Measurements from ENCODE around the gene SUPT3H. TPM values are rescaled to one million over a fixed set of nuclear protein-coding genes. Genes with fewer than 3 reads are reported as not detected.

SUPT3H gene
- polyA plus RNA-seq, 4 donors: 19.3 to 24.0 (median 23.2) TPM

- DNase-seq (ENCODE audit: low read depth in 4 of 4, low spot score in 3 of 4): no peak
Measured at GRCh38 chr6:44820321-44820720, 557.4 kb downstream of the SUPT3H start.

- DNase-seq (ENCODE audit: low read depth in 4 of 4, low spot score in 3 of 4): no peak
Measured at GRCh38 chr6:44811456-44811855, 566.3 kb downstream of the SUPT3H start.

GRCh38 chr6:44809258-44809657, 568.5 kb downstream of the SUPT3H start:
- DNase-seq (ENCODE audit: low read depth in 4 of 4, low spot score in 3 of 4): no peak

GRCh38 chr6:44808148-44808547, 569.6 kb downstream of the SUPT3H start:
- no peak for DNase-seq (ENCODE audit: low read depth in 4 of 4, low spot score in 3 of 4)

- no peak for DNase-seq (ENCODE audit: low read depth in 4 of 4, low spot score in 3 of 4)
Measured at GRCh38 chr6:44806656-44807055, 571.1 kb downstream of the SUPT3H start.

GRCh38 chr6:44805238-44805846, 572.4 kb downstream of the SUPT3H start:
- DNase-seq (ENCODE audit: low read depth in 4 of 4, low spot score in 3 of 4): no peak

GRCh38 chr6:44804546-44805159, 573.1 kb downstream of the SUPT3H start:
- no peak for DNase-seq (ENCODE audit: low read depth in 4 of 4, low spot score in 3 of 4)

GRCh38 chr6:44804016-44804415, 573.7 kb downstream of the SUPT3H start:
- no peak for DNase-seq (ENCODE audit: low read depth in 4 of 4, low spot score in 3 of 4)

GRCh38 chr6:44800784-44801592, 576.7 kb downstream of the SUPT3H start:
- no peak for DNase-seq (ENCODE audit: low read depth in 4 of 4, low spot score in 3 of 4)

- DNase-seq (ENCODE audit: low read depth in 4 of 4, low spot score in 3 of 4): peak; percentile 23 to 43 (median 30)
Measured at GRCh38 chr6:44800171-44800783, 577.5 kb downstream of the SUPT3H start.

- DNase-seq (ENCODE audit: low read depth in 4 of 4, low spot score in 3 of 4): no peak
Measured at GRCh38 chr6:44797746-44798145, 580.0 kb downstream of the SUPT3H start.

GRCh38 chr6:44795326-44795725, 582.4 kb downstream of the SUPT3H start:
- DNase-seq (ENCODE audit: low read depth in 4 of 4, low spot score in 3 of 4): no peak

- DNase-seq (ENCODE audit: low read depth in 4 of 4, low spot score in 3 of 4): no peak
Measured at GRCh38 chr6:44789806-44790205, 587.9 kb downstream of the SUPT3H start.

GRCh38 chr6:44789061-44789460, 588.7 kb downstream of the SUPT3H start:
- no peak for DNase-seq (ENCODE audit: low read depth in 4 of 4, low spot score in 3 of 4)

- no peak for DNase-seq (ENCODE audit: low read depth in 4 of 4, low spot score in 3 of 4)
Measured at GRCh38 chr6:44788387-44788981, 589.2 kb downstream of the SUPT3H start.

- DNase-seq (ENCODE audit: low read depth in 4 of 4, low spot score in 3 of 4): no peak
Measured at GRCh38 chr6:44787254-44787834, 590.4 kb downstream of the SUPT3H start.

GRCh38 chr6:44785130-44785529, 592.6 kb downstream of the SUPT3H start:
- no peak for DNase-seq (ENCODE audit: low read depth in 4 of 4, low spot score in 3 of 4)

GRCh38 chr6:44784195-44784594, 593.5 kb downstream of the SUPT3H start:
- no peak for DNase-seq (ENCODE audit: low read depth in 4 of 4, low spot score in 3 of 4)

- no peak for DNase-seq (ENCODE audit: low read depth in 4 of 4, low spot score in 3 of 4)
Measured at GRCh38 chr6:44782892-44783291, 594.8 kb downstream of the SUPT3H start.

GRCh38 chr6:44781912-44782597, 595.7 kb downstream of the SUPT3H start:
- DNase-seq (ENCODE audit: low read depth in 4 of 4, low spot score in 3 of 4): no peak
